Parathyroid adenoma (tissue), 2 donors: ENCODE measurements around the gene PNKD.
A peak's percentile ranks its signal among the peaks of the same experiment; 100 is the strongest.

Source experiments
- H2AFZ ChIP-seq: fragments of 300-600 bp; sonication (generic); one replicate; pipeline ENCODE4 v1.7.0; 2017; ENCODE audit warnings: antibody characterized with exemption, mild to moderate bottlenecking
- H3K27ac ChIP-seq: fragments of 300-600 bp; sonication (generic); one replicate; pipeline ENCODE4 v1.7.0; 2017
- H3K27me3 ChIP-seq: fragments of 300-600 bp; sonication (generic); one replicate; pipeline ENCODE4 v1.7.0; 2017; ENCODE audit warnings: low read length; ENCODE audit not compliant: control insufficient read depth, insufficient read depth
- H3K36me3 ChIP-seq: fragments of 300-600 bp; sonication (generic); one replicate; pipeline ENCODE4 v1.7.0; 2017; ENCODE audit warnings: low read length; ENCODE audit not compliant: control insufficient read depth, insufficient read depth
- H3K4me1 ChIP-seq: fragments of 300-600 bp; sonication (generic); one replicate; pipeline ENCODE4 v1.7.0; 2017; ENCODE audit warnings: control low read depth
- H3K4me2 ChIP-seq: fragments of 300-600 bp; sonication (generic); one replicate; pipeline ENCODE4 v1.7.0; 2017; ENCODE audit warnings: low read length
- H3K4me3 ChIP-seq: fragments of 300-600 bp; sonication (generic); one replicate; pipeline ENCODE4 v1.7.0; 2017; ENCODE audit warnings: low read depth, low read length
- H3K79me2 ChIP-seq: fragments of 300-600 bp; sonication (generic); one replicate; pipeline ENCODE4 v1.7.0; 2017; ENCODE audit warnings: control low read depth
- H3K9ac ChIP-seq: fragments of 300-600 bp; sonication (generic); one replicate; pipeline ENCODE4 v1.7.0; 2017; ENCODE audit warnings: mild to moderate bottlenecking
- H3K9me3 ChIP-seq: fragments of 300-600 bp; sonication (generic); one replicate; pipeline ENCODE4 v1.7.0; 2017; ENCODE audit warnings: low read length; ENCODE audit not compliant: control insufficient read depth
- CTCF ChIP-seq: fragments of 300-600 bp; sonication (generic); IDR thresholded peaks from one replicate; pipeline ENCODE4 v1.7.0; 2017; ENCODE audit warnings: antibody characterized with exemption, mild to moderate bottlenecking
- donor health status: primary hyperparathyroidism.

PNKD gene

GRCh38 chr2:218395090-218395444 is 124.7 kb downstream of the PNKD start:
- H3K36me3 ChIP-seq = no peaks in the 10 kb centered on the region
- no peak overlapping the region for H2AFZ ChIP-seq
- H3K27ac ChIP-seq = no peak overlapping the region
- peaks cover 3% of the 10 kb centered on the region for H3K4me1 ChIP-seq
- no peaks in the 10 kb centered on the region for H3K79me2 ChIP-seq
- H3K27me3 ChIP-seq = no peaks in the 10 kb centered on the region
- H3K9me3 ChIP-seq = no peaks in the 10 kb centered on the region
- no peak overlapping the region for H3K9ac ChIP-seq
- no peak for TF ChIP-seq CTCF
- no peak overlapping the region for H3K4me2 ChIP-seq
- H3K4me3 ChIP-seq = no peak overlapping the region

- Histone ChIP-seq H3K36me3 (no peaks in the 10 kb centered on the region), H3K4me1 (peaks cover 3% of the 10 kb centered on the region), H3K4me2 (peak overlapping the region; percentile 37), H3K27me3 (no peaks in the 10 kb centered on the region), H3K79me2 (no peaks in the 10 kb centered on the region), H3K4me3 (peak overlapping the region; percentile 99), H2AFZ (peak overlapping the region; percentile 95), H3K9me3 (no peaks in the 10 kb centered on the region), H3K9ac (no peak overlapping the region), H3K27ac (peak overlapping the region; percentile 95)
- TF ChIP-seq CTCF = no peak
These were observed 125.1 kb downstream of the PNKD start for GRCh38 chr2:218395456-218395825.

GRCh38 chr2:218395826-218396687 is 125.7 kb downstream of the PNKD start:
- Histone ChIP-seq H2AFZ (peak overlapping the region; percentile 95), H3K27me3 (no peaks in the 10 kb centered on the region), H3K4me3 (peak overlapping the region; percentile 99), H3K9ac (peak overlapping the region; percentile 47), H3K36me3 (no peaks in the 10 kb centered on the region), H3K4me2 (peak overlapping the region; percentile 99), H3K4me1 (peaks cover 3% of the 10 kb centered on the region), H3K79me2 (no peaks in the 10 kb centered on the region), H3K27ac (peak overlapping the region; percentile 95), H3K9me3 (no peaks in the 10 kb centered on the region)
- TF ChIP-seq CTCF = peak; percentile 97
